Erythroblast (primary cell): Measurements from ENCODE around the gene STPG4.
"Not testable (repeated sequence)": the region's sequence is repeated elsewhere in the genome, so short reads cannot be mapped to it uniquely, and the experiment has no call there.

Experiments
- GATA1 ChIP-seq: IDR thresholded peaks from 2 replicates; pipeline ENCODE4 v1.6.1; 2011; ENCODE audit warnings: low read depth, mild to moderate bottlenecking, control low read depth, low read length, moderate library complexity
- POLR2A ChIP-seq: IDR thresholded peaks from 2 replicates; pipeline ENCODE4 v1.6.1; 2011; ENCODE audit warnings: mild to moderate bottlenecking, low read length

DNA sequence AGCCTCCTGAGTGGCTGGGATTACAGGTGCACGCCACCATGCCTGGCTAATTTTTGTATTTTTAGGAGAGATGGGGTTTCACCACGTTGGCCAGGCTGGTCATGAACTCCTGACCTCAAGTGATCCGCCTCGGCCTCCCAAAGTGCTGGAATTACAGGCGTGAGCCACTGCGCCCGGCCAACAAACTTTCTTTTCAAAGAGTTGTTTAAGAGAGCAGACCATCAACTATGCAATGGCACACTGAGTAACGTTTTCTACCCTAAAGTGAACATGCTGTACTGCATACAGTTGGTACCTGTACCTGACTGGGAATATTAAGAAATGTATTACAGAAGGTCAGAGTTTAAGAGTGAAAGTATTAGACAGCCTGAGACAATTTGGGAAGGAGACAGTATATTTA, 13.8 kb upstream of the STPG4 start:
- TF ChIP-seq POLR2A, GATA1: not testable (repeated sequence)
